PC-3 (cell line): ENCODE results near the gene MRPS9.

Source experiments
- CTCF ChIP-seq: fragments of 300-600 bp; sonication (generic); conservative IDR thresholded peaks from 2 replicates; pipeline ENCODE4 v1.5.1; 2017; ENCODE audit warnings: antibody characterized with exemption, low read depth, mild to moderate bottlenecking, low read length
- EZH2 ChIP-seq: fragments of 300-600 bp; sonication (generic); IDR thresholded peaks from one replicate; pipeline ENCODE4 v1.6.1; 2017; ENCODE audit warnings: antibody characterized with exemption, mild to moderate bottlenecking, low read length; ENCODE audit not compliant: unreplicated experiment

- TF ChIP-seq CTCF (no peak), EZH2 (no peak)
These were observed 41.1 kb downstream of the MRPS9 start for GRCh38 chr2:105078906-105079495.
